Mesenchymal stem cell (in vitro differentiated cells and primary cell): Measurements from ENCODE around the gene C22orf15.

Source experiments
- DNase-seq: peaks from one replicate; pipeline ENCODE4 v3.0.0-alpha.2; 2013
- H2AFZ ChIP-seq: one replicate; pipeline ENCODE4 v1.6.1; 2013; ENCODE audit warnings: low read depth, mild to moderate bottlenecking, control low read depth, inconsistent platforms, low read length, moderate library complexity
- H2AK5ac ChIP-seq: 2 replicates; pipeline ENCODE4 v1.6.1; 2013; ENCODE audit warnings: low read length, moderate library complexity, mild to moderate bottlenecking, inconsistent platforms; ENCODE audit not compliant: severe bottlenecking
- H2BK120ac ChIP-seq: one replicate; pipeline ENCODE4 v1.6.1; 2013; ENCODE audit warnings: low read depth, mild to moderate bottlenecking, inconsistent platforms, low read length, moderate library complexity
- H2BK12ac ChIP-seq, 2 experiments: one replicate each; pipeline ENCODE4 v1.6.1; 2013; ENCODE audit warnings: inconsistent platforms in 2 of 2, low read length in 2 of 2, mild to moderate bottlenecking in 2 of 2, moderate library complexity in 2 of 2, control low read depth in 1 of 2
- H2BK15ac ChIP-seq: one replicate; pipeline ENCODE4 v1.6.1; 2013; ENCODE audit warnings: mild to moderate bottlenecking, low read depth, inconsistent platforms; ENCODE audit not compliant: poor library complexity, severe bottlenecking
- H2BK5ac ChIP-seq: 2 replicates; pipeline ENCODE4 v1.6.1; 2013; ENCODE audit warnings: low read depth, mild to moderate bottlenecking, low read length, control low read depth, inconsistent platforms; ENCODE audit not compliant: poor library complexity, severe bottlenecking
- H3K14ac ChIP-seq, 2 experiments: one replicate each; pipeline ENCODE4 v1.6.1; 2013; ENCODE audit warnings: inconsistent platforms in 2 of 2, low read length in 2 of 2, control low read depth in 1 of 2, mild to moderate bottlenecking in 1 of 2, moderate library complexity in 1 of 2
- H3K18ac ChIP-seq, 2 experiments: one replicate each; pipeline ENCODE4 v1.6.1; 2013; ENCODE audit warnings: inconsistent platforms in 2 of 2, low read length in 2 of 2, control low read depth in 1 of 2, low read depth in 1 of 2, mild to moderate bottlenecking in 1 of 2
- H3K23ac ChIP-seq, 2 experiments: one replicate each; pipeline ENCODE4 v1.6.1; 2013; ENCODE audit warnings: inconsistent platforms in 2 of 2, low read length in 2 of 2, mild to moderate bottlenecking in 2 of 2, moderate library complexity in 2 of 2, control low read depth in 1 of 2
- H3K27ac ChIP-seq: 2 replicates; pipeline ENCODE4 v1.5.1; 2013; ENCODE audit warnings: mild to moderate bottlenecking, moderate library complexity, low read length, control low read depth, inconsistent platforms; ENCODE audit not compliant: poor library complexity, severe bottlenecking
- H3K27me3 ChIP-seq, 2 experiments: 2 replicates each; pipeline versions ENCODE4 v1.6.1 to v1.7.0; 2013; ENCODE audit warnings: low read length in 2 of 2, mild to moderate bottlenecking in 2 of 2, moderate library complexity in 2 of 2, control low read depth in 1 of 2, inconsistent platforms in 1 of 2; ENCODE audit not compliant: control insufficient read depth in 1 of 2, insufficient read depth in 1 of 2
- H3K36me3 ChIP-seq, 2 experiments: 2 replicates each; pipeline versions ENCODE4 v1.6.1 to v1.7.0; 2013; ENCODE audit warnings: low read length in 2 of 2, control low read depth in 1 of 2, inconsistent platforms in 1 of 2, low read depth in 1 of 2, mild to moderate bottlenecking in 1 of 2; ENCODE audit not compliant: insufficient read depth in 2 of 2, control insufficient read depth in 1 of 2
- H3K4ac ChIP-seq, 2 experiments: one replicate each; pipeline ENCODE4 v1.6.1; 2013; ENCODE audit warnings: inconsistent platforms in 2 of 2, low read length in 2 of 2, mild to moderate bottlenecking in 2 of 2, moderate library complexity in 2 of 2, control low read depth in 1 of 2, low read depth in 1 of 2
- H3K4me1 ChIP-seq: 2 replicates; pipeline ENCODE4 v1.6.1; 2013; ENCODE audit warnings: low read depth, low read length, control low read depth; ENCODE audit not compliant: control insufficient read depth, insufficient read depth
- H3K4me2 ChIP-seq: 2 replicates; pipeline ENCODE4 v1.6.1; 2013; ENCODE audit warnings: low read length, mild to moderate bottlenecking, inconsistent platforms; ENCODE audit not compliant: poor library complexity, severe bottlenecking
- H3K4me3 ChIP-seq, 2 experiments: 2 replicates each; pipeline versions ENCODE4 v1.5.1 to v1.7.0; 2013; ENCODE audit warnings: low read length in 2 of 2, mild to moderate bottlenecking in 2 of 2, control low read depth in 1 of 2, low read depth in 1 of 2; ENCODE audit not compliant: insufficient read depth in 1 of 2
- H3K79me1 ChIP-seq: replicated peaks from 2 replicates; pipeline ENCODE4 v1.6.1; 2013; ENCODE audit warnings: mild to moderate bottlenecking, control low read depth, low read length, inconsistent platforms; ENCODE audit not compliant: poor library complexity, severe bottlenecking
- H3K9ac ChIP-seq: 2 replicates; pipeline ENCODE4 v1.7.0; 2013; ENCODE audit warnings: mild to moderate bottlenecking, low read length, moderate library complexity
- H3K9me3 ChIP-seq: 2 replicates; pipeline ENCODE4 v1.7.0; 2013; ENCODE audit warnings: mild to moderate bottlenecking, low read length; ENCODE audit not compliant: control insufficient read depth
- H4K8ac ChIP-seq: one replicate; pipeline ENCODE4 v1.6.1; 2013; ENCODE audit warnings: inconsistent platforms, mild to moderate bottlenecking, low read length, moderate library complexity
- H4K91ac ChIP-seq: one replicate; pipeline ENCODE4 v1.6.1; 2013; ENCODE audit warnings: mild to moderate bottlenecking, low read length, inconsistent platforms
- WGBS: methylation state at CpG from one replicate; pipeline ENCODE4 v1.1.7; 2013; ENCODE audit warnings: mixed read lengths; 5-methylcytosine and 5-hydroxymethylcytosine counted together

C22orf15 gene

GRCh38 chr22:23737696-23738095, 25.1 kb upstream of the C22orf15 start:
- no peak for DNase-seq
- no peak overlapping the region for H3K27ac ChIP-seq
- H2BK5ac ChIP-seq: no peak overlapping the region
- no peak overlapping the region for H2BK12ac ChIP-seq
- no peak overlapping the region for H3K9ac ChIP-seq
- H3K27me3 ChIP-seq: peaks cover 0 to 3% of the 10 kb centered on the region in 2 experiments
- H2BK15ac ChIP-seq: no peak overlapping the region
- no peak overlapping the region for H3K4me2 ChIP-seq
- H3K4me3 ChIP-seq: no peak overlapping the region
- H3K18ac ChIP-seq: no peak overlapping the region
- no peaks in the 10 kb centered on the region for H3K9me3 ChIP-seq
- H3K4ac ChIP-seq: no peak overlapping the region
- H3K4me1 ChIP-seq: no peaks in the 10 kb centered on the region
- no peak overlapping the region for H2BK120ac ChIP-seq
- peaks cover 14 to 17% of the 10 kb centered on the region in 2 experiments for H3K36me3 ChIP-seq
- no peak overlapping the region for H2AFZ ChIP-seq
- no peak overlapping the region for H3K14ac ChIP-seq
- H2AK5ac ChIP-seq: no peak overlapping the region
- no peak overlapping the region for H4K8ac ChIP-seq
- peaks cover 3% of the 10 kb centered on the region for H3K79me1 ChIP-seq
- no peak overlapping the region for H3K23ac ChIP-seq
- H4K91ac ChIP-seq: no peak overlapping the region

GRCh38 chr22:23742505-23743264, 20.1 kb upstream of the C22orf15 start:
- Histone ChIP-seq H3K9ac (no peak overlapping the region), H4K8ac (no peak overlapping the region), H3K4ac (no peak overlapping the region), H3K14ac (no peak overlapping the region), H4K91ac (no peak overlapping the region), H2AFZ (no peak overlapping the region), H2BK12ac (no peak overlapping the region), H3K9me3 (no peaks in the 10 kb centered on the region), H2BK5ac (no peak overlapping the region), H2AK5ac (no peak overlapping the region), H3K4me3 (no peak overlapping the region), H2BK120ac (no peak overlapping the region), H2BK15ac (no peak overlapping the region), H3K4me2 (no peak overlapping the region), H3K4me1 (no peaks in the 10 kb centered on the region), H3K18ac (no peak overlapping the region), H3K23ac (no peak overlapping the region), H3K79me1 (peaks cover 30% of the 10 kb centered on the region), H3K36me3 (peaks cover 41 to 45% of the 10 kb centered on the region in 2 experiments), H3K27ac (no peak overlapping the region), H3K27me3 (no peaks in the 10 kb centered on the region)
- 88% methylated on average over 7 of the region's 7 CpGs for WGBS
- no peak for DNase-seq

GRCh38 chr22:23743303-23743705, 19.5 kb upstream of the C22orf15 start:
- Histone ChIP-seq H2BK15ac (no peak overlapping the region), H2BK120ac (no peak overlapping the region)
- 93% methylated on average over 2 of the region's 2 CpGs for WGBS

DNA sequence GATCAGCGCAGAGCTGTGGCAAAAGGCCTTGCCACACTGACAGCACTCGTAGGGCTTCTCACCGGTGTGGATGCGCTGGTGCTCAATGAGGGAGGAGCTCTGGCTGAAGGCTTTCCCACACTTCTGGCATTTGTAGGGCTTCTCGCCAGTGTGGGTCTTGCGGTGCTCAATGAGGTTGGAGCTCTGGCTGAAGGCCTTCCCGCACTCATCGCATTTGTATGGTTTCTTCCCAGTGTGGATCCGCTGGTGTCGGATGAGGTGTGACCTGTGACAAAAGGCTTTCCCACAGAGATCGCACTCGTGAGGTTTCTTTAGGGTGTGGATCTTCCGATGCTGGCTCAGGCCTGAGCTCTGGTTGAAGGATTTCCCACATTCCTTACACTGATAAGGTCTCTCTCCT, 18.8 kb upstream of the C22orf15 start:
- no peak overlapping the region for H3K27ac ChIP-seq
- H2BK5ac ChIP-seq: no peak overlapping the region
- WGBS: 98% methylated on average over 13 of the region's 13 CpGs
- no peak overlapping the region for H2BK12ac ChIP-seq
- H3K23ac ChIP-seq: no peak overlapping the region
- peaks cover 31% of the 10 kb centered on the region for H3K79me1 ChIP-seq
- no peak overlapping the region for H2BK120ac ChIP-seq
- no peak overlapping the region for H3K9ac ChIP-seq
- H3K27me3 ChIP-seq: no peaks in the 10 kb centered on the region
- DNase-seq: no peak
- H2AFZ ChIP-seq: no peak overlapping the region
- H3K36me3 ChIP-seq: peaks cover 41 to 45% of the 10 kb centered on the region in 2 experiments
- no peak overlapping the region for H2BK15ac ChIP-seq
- no peak overlapping the region for H3K4ac ChIP-seq
- H3K4me3 ChIP-seq: no peak overlapping the region
- no peaks in the 10 kb centered on the region for H3K4me1 ChIP-seq
- H2AK5ac ChIP-seq: no peak overlapping the region
- no peak overlapping the region for H4K8ac ChIP-seq
- H3K18ac ChIP-seq: no peak overlapping the region
- no peaks in the 10 kb centered on the region for H3K9me3 ChIP-seq
- no peak overlapping the region for H3K4me2 ChIP-seq
- no peak overlapping the region for H4K91ac ChIP-seq
- H3K14ac ChIP-seq: no peak overlapping the region

More at GRCh38 chr22:23743303-23743705, 19.5 kb upstream of the C22orf15 start:
- H3K4me3 ChIP-seq: no peak overlapping the region
- no peak overlapping the region for H2BK12ac ChIP-seq
- no peak overlapping the region for H3K9ac ChIP-seq
- peaks cover 41 to 45% of the 10 kb centered on the region in 2 experiments for H3K36me3 ChIP-seq
- no peaks in the 10 kb centered on the region for H3K27me3 ChIP-seq
- no peak overlapping the region for H3K18ac ChIP-seq
- H4K8ac ChIP-seq: no peak overlapping the region
- no peak overlapping the region for H2BK5ac ChIP-seq
- DNase-seq: no peak
- peaks cover 31% of the 10 kb centered on the region for H3K79me1 ChIP-seq
- no peak overlapping the region for H3K14ac ChIP-seq
- no peak overlapping the region for H2AFZ ChIP-seq
- H3K4me2 ChIP-seq: no peak overlapping the region
- no peaks in the 10 kb centered on the region for H3K4me1 ChIP-seq
- H2AK5ac ChIP-seq: no peak overlapping the region
- no peak overlapping the region for H3K4ac ChIP-seq
- no peak overlapping the region for H4K91ac ChIP-seq
- H3K27ac ChIP-seq: no peak overlapping the region
- H3K23ac ChIP-seq: no peak overlapping the region
- H3K9me3 ChIP-seq: no peaks in the 10 kb centered on the region
